Pancreas (tissue), 10 donors: ENCODE results near the gene ARL3. TPM values are rescaled to one million over a fixed set of nuclear protein-coding genes. Genes with fewer than 3 reads are reported as not detected.
"Not testable (repeated sequence)": the region's sequence is repeated elsewhere in the genome, so short reads cannot be mapped to it uniquely, and the experiment has no call there.

Source experiments
- ATAC-seq, 4 donors: fragments of 200-7000 bp; cut with Tn5 transposase; one replicate each; pipeline versions ENCODE4 v1.8.0 to v1.9.1; 2020; ENCODE audit warnings: mild to moderate bottlenecking in 4 of 4, moderate library complexity in 4 of 4
- DNase-seq, 6 donors: peaks; one replicate each; pipeline ENCODE4 v3.0.0-alpha.2; 2020
- FAIRE-seq: peaks from 2 replicates; lab custom pipeline; 2012; peaks lifted over from hg19 to GRCh38; lab: Jason Lieb, UNC
- H3K27ac ChIP-seq, 4 donors: fragments of 200-600 bp; sonication (generic); 1 replicate in 3 of 4; 2 replicates in 1 of 4; pipeline versions ENCODE4 v1.5.0 to v1.8.0; 2020
- H3K27me3 ChIP-seq, 4 donors: fragments of 200-600 bp; one replicate each; pipeline ENCODE4 v1.8.0; 2021
- H3K36me3 ChIP-seq, 3 donors: fragments of 200-600 bp; sonication (generic) in 1 of 3; one replicate each; pipeline versions ENCODE4 v1.5.0 to v1.8.0; 2020 to 2021
- H3K4me1 ChIP-seq, 3 donors: fragments of 200-600 bp; one replicate each; pipeline ENCODE4 v1.8.0; 2021
- H3K4me3 ChIP-seq, 4 donors: fragments of 200-600 bp; sonication (generic) in 2 of 4; one replicate each; pipeline versions ENCODE4 v1.5.0 to v1.8.0; 2020 to 2021
- H3K9me3 ChIP-seq, 4 donors: fragments of 200-600 bp; one replicate each; pipeline ENCODE4 v1.8.0; 2021
- WGBS, 2 donors: extraction: QIAGEN DNeasy Blood & Tissue Kit; methylation state at CpG; one replicate each; pipeline ENCODE4 v1.1.7; 2013; 5-methylcytosine and 5-hydroxymethylcytosine counted together
- intact Hi-C, 3 donors: fragments of 100-400 bp; cut with DNase I; formaldehyde crosslinking; loops; one replicate each; pipeline versions ENCODE4 v1.11.1 to v1.14.2; 2022
- polyA plus RNA-seq, 2 donors: library from polyadenylated mRNA; stranded (reverse); fragments of 200-250 nt; gene quantifications; one replicate each; pipeline ENCODE4 v1.2.3, GENCODE V29; 2013
- total RNA-seq, 6 donors: library from RNA; stranded (reverse); fragmentation: NEBNext Ultra II Directional in 4 of 6; extraction: Animal tissue kit (Norgen Biotek cat#: 25700) in 4 of 6; gene quantifications; one replicate each; pipeline versions ENCODE4 v1.2.1 to v1.2.4, GENCODE V29; 2021 to 2023
- TF ChIP-seq, protein P1 (sequence below), 4 donors: fragments of 200-600 bp; sonication (generic) in 3 of 4; IDR thresholded peaks; one replicate each; pipeline versions ENCODE4 v1.5.0 to v1.8.0; 2021; ENCODE audit warnings: antibody characterized with exemption in 4 of 4
- donor health status: healthy with polysubstance abuse.
- donor health status: DM: no; HTN: no; CAD: no; lungs with moderate emphysema.
- donor health status: DM: no; HTN: no; CAD: no.
- donor health status: control.
- donor health status: control.
- donor health status: Bipolar disorder and iron deficiency.
- donor health status: DM: yes; HTN: yes; CAD: no.
- donor health status: DM: no; HTN: no; CAD: no.
- donor health status: DM: no; HTN: no; CAD: no.
- donor health status: DM: yes; HTN: yes; CAD: no.

ARL3 gene
- total and polyA plus RNA-seq, 8 donors, result 2.4 to 8.0 (median 3.1) TPM

DNA sequence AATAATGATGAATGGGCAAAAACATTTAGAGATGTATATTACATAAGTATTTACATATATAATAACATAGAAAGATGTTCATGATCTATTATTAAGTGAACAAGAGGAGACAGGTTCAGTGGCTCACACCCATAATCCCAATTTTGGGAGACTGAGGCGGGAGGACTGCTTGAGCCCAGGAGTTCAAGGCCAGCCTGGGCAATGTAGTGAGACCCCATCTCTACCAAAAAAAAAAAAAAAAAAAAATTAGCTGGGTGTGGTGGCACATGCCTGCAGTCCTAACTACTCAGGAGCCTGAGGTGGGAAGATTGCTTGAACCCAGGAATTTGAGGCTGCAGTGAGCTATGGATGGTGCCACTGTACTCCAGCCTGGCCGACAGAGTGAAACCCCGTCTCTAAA, 12.4 kb downstream of the ARL3 start:
- WGBS, 2 donors, result 97 to 98% methylated on average over 3 of the region's 3 CpGs
- no peaks in the 10 kb centered on the region for H3K9me3 ChIP-seq
- no peak overlapping the region for H3K4me3 ChIP-seq
- no peaks in the 10 kb centered on the region for H3K27me3 ChIP-seq
- H3K36me3 ChIP-seq, result peaks cover 0 to 7% (median 0%) of the 10 kb centered on the region in 3 donors
- TF ChIP-seq, protein P1, sequence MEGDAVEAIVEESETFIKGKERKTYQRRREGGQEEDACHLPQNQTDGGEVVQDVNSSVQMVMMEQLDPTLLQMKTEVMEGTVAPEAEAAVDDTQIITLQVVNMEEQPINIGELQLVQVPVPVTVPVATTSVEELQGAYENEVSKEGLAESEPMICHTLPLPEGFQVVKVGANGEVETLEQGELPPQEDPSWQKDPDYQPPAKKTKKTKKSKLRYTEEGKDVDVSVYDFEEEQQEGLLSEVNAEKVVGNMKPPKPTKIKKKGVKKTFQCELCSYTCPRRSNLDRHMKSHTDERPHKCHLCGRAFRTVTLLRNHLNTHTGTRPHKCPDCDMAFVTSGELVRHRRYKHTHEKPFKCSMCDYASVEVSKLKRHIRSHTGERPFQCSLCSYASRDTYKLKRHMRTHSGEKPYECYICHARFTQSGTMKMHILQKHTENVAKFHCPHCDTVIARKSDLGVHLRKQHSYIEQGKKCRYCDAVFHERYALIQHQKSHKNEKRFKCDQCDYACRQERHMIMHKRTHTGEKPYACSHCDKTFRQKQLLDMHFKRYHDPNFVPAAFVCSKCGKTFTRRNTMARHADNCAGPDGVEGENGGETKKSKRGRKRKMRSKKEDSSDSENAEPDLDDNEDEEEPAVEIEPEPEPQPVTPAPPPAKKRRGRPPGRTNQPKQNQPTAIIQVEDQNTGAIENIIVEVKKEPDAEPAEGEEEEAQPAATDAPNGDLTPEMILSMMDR (IDR thresholded peaks at IDR 0.05), result no peak
- ATAC-seq (no peak), FAIRE-seq (no peak), DNase-seq (no peak)
- H3K27ac ChIP-seq, result no peak overlapping the region
- intact Hi-C loops, result no loop called here
- H3K4me1 ChIP-seq, result no peaks in the 10 kb centered on the region

DNA sequence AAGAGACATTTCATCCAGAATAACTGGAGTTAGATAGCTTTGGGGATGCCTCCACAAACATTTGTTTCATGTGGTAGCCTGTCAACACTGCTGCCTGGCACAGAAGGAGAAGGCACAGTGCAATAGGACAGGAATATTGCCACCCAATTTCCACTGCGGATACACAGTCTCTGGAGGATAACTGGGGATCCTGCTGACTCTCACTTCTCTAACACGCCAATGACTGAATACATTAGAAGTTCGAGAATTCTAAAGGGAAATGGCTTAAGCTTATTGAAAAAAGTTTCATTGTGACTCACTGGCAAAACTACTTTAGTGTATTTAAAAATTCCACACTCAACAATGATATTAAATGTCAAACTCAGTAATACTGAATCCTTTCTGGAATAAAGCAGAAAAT, 12.9 kb downstream of the ARL3 start:
- Histone ChIP-seq H3K9me3 (no peaks in the 10 kb centered on the region), H3K36me3 (peaks cover 0 to 7% (median 0%) of the 10 kb centered on the region in 3 donors), H3K4me3 (no peak overlapping the region), H3K27me3 (no peaks in the 10 kb centered on the region), H3K27ac (no peak overlapping the region), H3K4me1 (no peaks in the 10 kb centered on the region)
- ATAC-seq, result no peak
- 88 to 95% methylated on average over 3 of the region's 3 CpGs for WGBS, 2 donors
- FAIRE-seq, result no peak
- DNase-seq, result no peak
- intact Hi-C loops, result no loop called here
- TF ChIP-seq, protein P1 (IDR thresholded peaks at IDR 0.05), result no peak

DNA sequence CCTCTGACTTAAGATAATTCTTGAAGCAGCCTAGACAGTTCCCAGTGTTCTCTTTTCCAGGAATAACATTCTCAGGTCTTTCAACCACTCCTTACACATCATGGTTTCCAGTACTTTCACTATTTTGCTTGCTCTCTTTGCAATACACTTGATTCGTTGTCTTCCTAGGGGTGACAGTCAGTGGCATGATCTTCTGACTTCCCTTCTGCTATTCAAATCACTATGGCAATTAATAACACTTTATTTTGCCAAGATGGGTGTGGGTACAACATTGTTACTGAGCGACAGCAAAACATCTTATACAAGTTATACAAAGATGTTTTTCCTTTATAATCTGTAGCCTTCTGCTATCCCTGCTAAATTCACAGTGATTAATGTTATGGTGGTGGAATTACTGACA, 15.3 kb downstream of the ARL3 start:
- no peaks in the 10 kb centered on the region for H3K4me1 ChIP-seq
- intact Hi-C loops, result no loop called here
- H3K4me3 ChIP-seq, result no peak overlapping the region
- no peaks in the 10 kb centered on the region for H3K27me3 ChIP-seq
- no peak overlapping the region for H3K27ac ChIP-seq
- FAIRE-seq (no peak), DNase-seq (no peak), ATAC-seq (no peak)
- peaks cover 0 to 7% (median 0%) of the 10 kb centered on the region in 3 donors for H3K36me3 ChIP-seq
- no peaks in the 10 kb centered on the region for H3K9me3 ChIP-seq
- TF ChIP-seq, protein P1 (IDR thresholded peaks at IDR 0.05), result no peak
- 82 to 89% methylated on average over 2 of the region's 2 CpGs for WGBS, 2 donors

DNA sequence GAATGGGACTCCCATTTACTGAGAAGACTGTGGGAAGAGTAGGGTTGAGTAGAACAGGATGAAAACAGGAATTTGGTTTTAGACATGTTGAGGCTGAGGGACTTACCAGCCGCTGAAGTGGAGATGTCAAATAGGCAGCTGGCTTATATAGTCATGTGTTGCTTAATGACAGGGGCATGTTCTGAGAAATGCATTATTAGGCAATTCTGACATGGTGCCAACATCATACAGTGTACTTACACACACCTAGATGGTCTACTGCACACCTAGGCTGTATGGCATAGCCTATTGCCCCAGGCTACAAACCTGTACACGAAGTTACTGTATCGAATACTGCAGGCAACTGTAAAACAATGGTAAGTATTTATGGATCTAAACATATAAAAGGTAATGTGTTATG, 17.5 kb downstream of the ARL3 start:
- Histone ChIP-seq H3K27me3 (no peaks in the 10 kb centered on the region), H3K27ac (no peak overlapping the region), H3K36me3 (peaks cover 0 to 7% (median 0%) of the 10 kb centered on the region in 3 donors), H3K4me3 (no peak overlapping the region), H3K4me1 (no peaks in the 10 kb centered on the region), H3K9me3 (no peaks in the 10 kb centered on the region)
- no peak for DNase-seq
- intact Hi-C loops, result no loop called here
- WGBS, 2 donors, result 95 to 99% methylated on average over 3 of the region's 3 CpGs
- no peak for FAIRE-seq
- TF ChIP-seq, protein P1 (IDR thresholded peaks at IDR 0.05), result no peak
- ATAC-seq, result no peak

DNA sequence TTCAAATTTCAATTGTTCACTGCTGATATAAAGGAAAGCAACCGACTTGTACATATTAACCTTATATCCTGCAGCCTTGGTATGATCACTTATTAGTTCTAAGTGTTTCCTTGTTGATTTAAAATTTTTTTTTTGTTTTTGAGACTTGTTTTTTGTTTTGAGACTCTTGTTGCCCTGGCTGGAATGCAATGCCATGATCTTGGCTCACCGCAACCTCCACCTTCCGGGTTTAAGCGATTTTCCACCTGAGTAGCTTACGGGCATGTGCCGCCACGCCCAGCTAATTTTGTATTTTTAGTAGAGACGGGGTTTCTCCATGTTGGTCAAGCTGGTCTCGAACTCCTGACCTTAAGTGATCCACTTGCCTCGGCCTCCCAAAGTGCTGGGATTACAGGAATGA, 18.8 kb downstream of the ARL3 start:
- ATAC-seq, H3K4me1 ChIP-seq, H3K9me3 ChIP-seq, DNase-seq, H3K27ac ChIP-seq, FAIRE-seq, intact Hi-C loops, H3K27me3 ChIP-seq, H3K4me3 ChIP-seq, H3K36me3 ChIP-seq: not testable (repeated sequence)
- WGBS, 2 donors, result 97% methylated on average over 10 of the region's 10 CpGs
